Tibial nerve (tissue), 4 donors: Measurements from ENCODE around the gene RAPGEF3.

Experiments
- EP300 ChIP-seq, 2 donors: sonication (generic); formaldehyde crosslinking; IDR thresholded peaks; one replicate each; pipeline ENCODE4 v1.6.1; 2017; ENCODE audit warnings: antibody characterized with exemption in 2 of 2, mild to moderate bottlenecking in 1 of 2
- TF ChIP-seq, protein P1 (sequence below), 5 experiments: fragments of 200-600 bp in 3 of 5; fragments of 450-650 bp in 2 of 5; sonication (generic) in 3 of 5; IDR thresholded peaks; one replicate each; pipeline ENCODE4 v1.5.1; 2016 to 2019; ENCODE audit warnings: antibody characterized with exemption in 5 of 5, mild to moderate bottlenecking in 3 of 5, moderate library complexity in 2 of 5

GRCh38 chr12:47704719-47705118, 54.0 kb downstream of the RAPGEF3 start:
- TF ChIP-seq, protein P1, sequence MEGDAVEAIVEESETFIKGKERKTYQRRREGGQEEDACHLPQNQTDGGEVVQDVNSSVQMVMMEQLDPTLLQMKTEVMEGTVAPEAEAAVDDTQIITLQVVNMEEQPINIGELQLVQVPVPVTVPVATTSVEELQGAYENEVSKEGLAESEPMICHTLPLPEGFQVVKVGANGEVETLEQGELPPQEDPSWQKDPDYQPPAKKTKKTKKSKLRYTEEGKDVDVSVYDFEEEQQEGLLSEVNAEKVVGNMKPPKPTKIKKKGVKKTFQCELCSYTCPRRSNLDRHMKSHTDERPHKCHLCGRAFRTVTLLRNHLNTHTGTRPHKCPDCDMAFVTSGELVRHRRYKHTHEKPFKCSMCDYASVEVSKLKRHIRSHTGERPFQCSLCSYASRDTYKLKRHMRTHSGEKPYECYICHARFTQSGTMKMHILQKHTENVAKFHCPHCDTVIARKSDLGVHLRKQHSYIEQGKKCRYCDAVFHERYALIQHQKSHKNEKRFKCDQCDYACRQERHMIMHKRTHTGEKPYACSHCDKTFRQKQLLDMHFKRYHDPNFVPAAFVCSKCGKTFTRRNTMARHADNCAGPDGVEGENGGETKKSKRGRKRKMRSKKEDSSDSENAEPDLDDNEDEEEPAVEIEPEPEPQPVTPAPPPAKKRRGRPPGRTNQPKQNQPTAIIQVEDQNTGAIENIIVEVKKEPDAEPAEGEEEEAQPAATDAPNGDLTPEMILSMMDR (IDR thresholded peaks at IDR 0.05) = no peak
- no peak for TF ChIP-seq EP300 (IDR thresholded peaks at IDR 0.05)
